Transverse colon (tissue), 3 donors: Measurements from ENCODE around the gene PTGER4.

Experiments
- EP300 ChIP-seq: sonication (generic); formaldehyde crosslinking; IDR thresholded peaks from one replicate; pipeline ENCODE4 v1.6.1; 2017; ENCODE audit warnings: antibody characterized with exemption, low read depth
- TF ChIP-seq, protein P1 (sequence below), 5 experiments: fragments of 200-600 bp in 3 of 5; fragments of 450-650 bp in 2 of 5; sonication (generic) in 3 of 5; IDR thresholded peaks; 1 replicate in 2 of 5; 2 replicates in 3 of 5; pipeline ENCODE4 v1.5.1; 2016 to 2017; ENCODE audit warnings: antibody characterized with exemption in 5 of 5, inconsistent platforms in 3 of 5, mild to moderate bottlenecking in 2 of 5, moderate library complexity in 1 of 5

DNA sequence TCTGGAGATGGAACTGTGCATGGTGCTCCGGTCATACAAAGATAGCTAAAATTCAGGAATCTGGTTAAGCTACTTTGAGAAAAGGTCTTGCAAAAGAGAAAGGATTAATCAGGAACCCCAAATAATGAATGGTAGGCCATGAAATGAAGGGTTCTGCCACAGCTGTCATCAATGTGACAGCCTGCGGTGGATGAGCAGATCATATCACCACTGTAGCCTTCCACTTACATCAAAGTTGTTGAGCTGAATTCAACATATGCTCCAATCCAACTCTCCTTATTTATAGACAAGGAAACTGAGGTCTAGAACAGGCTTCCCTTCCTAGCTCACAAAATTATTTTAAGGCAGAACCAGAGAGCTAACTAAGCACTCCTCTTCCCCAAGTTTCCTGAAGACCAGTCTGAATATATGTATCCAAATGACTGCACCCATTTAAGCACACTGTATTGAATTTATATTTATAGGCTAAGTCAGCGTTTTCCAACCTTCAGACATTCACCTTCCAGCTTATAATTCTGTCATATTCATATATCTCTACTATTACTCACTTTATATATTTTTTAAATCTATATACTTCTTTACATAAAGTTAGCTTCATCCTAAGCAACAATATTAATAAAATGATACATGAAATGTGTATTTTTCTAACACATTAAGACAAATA is 13.9 kb upstream of the PTGER4 start:
- TF ChIP-seq, protein P1, sequence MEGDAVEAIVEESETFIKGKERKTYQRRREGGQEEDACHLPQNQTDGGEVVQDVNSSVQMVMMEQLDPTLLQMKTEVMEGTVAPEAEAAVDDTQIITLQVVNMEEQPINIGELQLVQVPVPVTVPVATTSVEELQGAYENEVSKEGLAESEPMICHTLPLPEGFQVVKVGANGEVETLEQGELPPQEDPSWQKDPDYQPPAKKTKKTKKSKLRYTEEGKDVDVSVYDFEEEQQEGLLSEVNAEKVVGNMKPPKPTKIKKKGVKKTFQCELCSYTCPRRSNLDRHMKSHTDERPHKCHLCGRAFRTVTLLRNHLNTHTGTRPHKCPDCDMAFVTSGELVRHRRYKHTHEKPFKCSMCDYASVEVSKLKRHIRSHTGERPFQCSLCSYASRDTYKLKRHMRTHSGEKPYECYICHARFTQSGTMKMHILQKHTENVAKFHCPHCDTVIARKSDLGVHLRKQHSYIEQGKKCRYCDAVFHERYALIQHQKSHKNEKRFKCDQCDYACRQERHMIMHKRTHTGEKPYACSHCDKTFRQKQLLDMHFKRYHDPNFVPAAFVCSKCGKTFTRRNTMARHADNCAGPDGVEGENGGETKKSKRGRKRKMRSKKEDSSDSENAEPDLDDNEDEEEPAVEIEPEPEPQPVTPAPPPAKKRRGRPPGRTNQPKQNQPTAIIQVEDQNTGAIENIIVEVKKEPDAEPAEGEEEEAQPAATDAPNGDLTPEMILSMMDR (IDR thresholded peaks at IDR 0.05) = no peak
- no peak for TF ChIP-seq EP300
